ENCODE results near the gene RUFY4. TPM values are rescaled to one million over a fixed set of nuclear protein-coding genes. Genes with fewer than 3 reads are reported as not detected.
A peak's percentile ranks its signal among the peaks of the same experiment; 100 is the strongest.

The RUFY4 gene
- total and polyA plus RNA-seq, 9 of the 15 experiments (the other 6 are each of a cell fraction or from before 2014, with no cell fraction given) = not detected

DNA sequence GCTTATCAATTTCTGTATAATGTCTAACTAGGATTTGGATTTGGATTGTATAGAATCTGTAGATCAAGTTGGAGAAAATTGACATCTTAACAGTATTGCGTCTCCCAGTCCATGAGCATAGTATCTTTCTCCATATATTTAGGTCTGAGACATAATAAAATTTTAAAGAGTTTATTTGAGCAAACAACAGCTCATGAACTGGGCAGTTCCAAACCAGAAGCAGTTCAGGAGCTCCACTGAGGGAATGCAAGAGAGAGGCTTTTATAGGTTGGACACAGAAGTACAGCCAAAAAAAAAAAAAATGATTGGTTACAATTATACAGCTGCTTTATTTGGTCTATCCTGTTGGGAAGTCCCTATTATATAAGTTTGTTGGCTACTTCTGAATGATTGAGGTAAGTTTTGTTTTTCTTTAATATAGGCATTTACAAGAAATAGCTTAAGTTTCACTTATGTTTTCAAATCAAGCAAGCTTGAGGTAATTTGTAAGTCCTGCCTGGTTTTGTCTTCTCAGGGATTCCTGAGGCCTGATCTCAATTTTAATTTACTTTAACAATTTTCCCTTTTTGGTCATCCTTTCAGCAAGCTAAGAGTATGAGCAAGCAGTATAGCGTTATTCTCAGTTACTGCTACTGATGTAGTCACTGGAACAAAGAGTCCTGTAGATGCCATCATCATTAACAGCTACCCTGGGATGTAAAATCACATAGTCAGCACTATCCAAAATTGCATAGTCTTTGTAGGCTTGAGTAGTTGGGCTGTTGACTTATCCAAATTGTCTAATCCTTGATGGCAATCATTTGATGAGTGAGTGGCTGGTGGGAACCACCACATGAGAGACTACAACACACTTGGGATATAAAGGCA lies 27.5 kb upstream of the RUFY4 start (continued):
- TF ChIP-seq DMBX1 (CRISPR knock-in tag; IDR thresholded peaks at IDR 0.05; ENCODE audit: borderline replicate concordance) = no peak
- TF ChIP-seq, protein P1, sequence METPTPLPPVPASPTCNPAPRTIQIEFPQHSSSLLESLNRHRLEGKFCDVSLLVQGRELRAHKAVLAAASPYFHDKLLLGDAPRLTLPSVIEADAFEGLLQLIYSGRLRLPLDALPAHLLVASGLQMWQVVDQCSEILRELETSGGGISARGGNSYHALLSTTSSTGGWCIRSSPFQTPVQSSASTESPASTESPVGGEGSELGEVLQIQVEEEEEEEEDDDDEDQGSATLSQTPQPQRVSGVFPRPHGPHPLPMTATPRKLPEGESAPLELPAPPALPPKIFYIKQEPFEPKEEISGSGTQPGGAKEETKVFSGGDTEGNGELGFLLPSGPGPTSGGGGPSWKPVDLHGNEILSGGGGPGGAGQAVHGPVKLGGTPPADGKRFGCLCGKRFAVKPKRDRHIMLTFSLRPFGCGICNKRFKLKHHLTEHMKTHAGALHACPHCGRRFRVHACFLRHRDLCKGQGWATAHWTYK (CRISPR knock-in tag; IDR thresholded peaks at IDR 0.05) = no peak
- TF ChIP-seq XRCC5 (IDR thresholded peaks at IDR 0.05; ENCODE audit: low read depth, low read length) = no peak
- no peak for TF ChIP-seq PRMT5 (CRISPR knock-in tag; IDR thresholded peaks at IDR 0.05)
- TF ChIP-seq, protein P2, sequence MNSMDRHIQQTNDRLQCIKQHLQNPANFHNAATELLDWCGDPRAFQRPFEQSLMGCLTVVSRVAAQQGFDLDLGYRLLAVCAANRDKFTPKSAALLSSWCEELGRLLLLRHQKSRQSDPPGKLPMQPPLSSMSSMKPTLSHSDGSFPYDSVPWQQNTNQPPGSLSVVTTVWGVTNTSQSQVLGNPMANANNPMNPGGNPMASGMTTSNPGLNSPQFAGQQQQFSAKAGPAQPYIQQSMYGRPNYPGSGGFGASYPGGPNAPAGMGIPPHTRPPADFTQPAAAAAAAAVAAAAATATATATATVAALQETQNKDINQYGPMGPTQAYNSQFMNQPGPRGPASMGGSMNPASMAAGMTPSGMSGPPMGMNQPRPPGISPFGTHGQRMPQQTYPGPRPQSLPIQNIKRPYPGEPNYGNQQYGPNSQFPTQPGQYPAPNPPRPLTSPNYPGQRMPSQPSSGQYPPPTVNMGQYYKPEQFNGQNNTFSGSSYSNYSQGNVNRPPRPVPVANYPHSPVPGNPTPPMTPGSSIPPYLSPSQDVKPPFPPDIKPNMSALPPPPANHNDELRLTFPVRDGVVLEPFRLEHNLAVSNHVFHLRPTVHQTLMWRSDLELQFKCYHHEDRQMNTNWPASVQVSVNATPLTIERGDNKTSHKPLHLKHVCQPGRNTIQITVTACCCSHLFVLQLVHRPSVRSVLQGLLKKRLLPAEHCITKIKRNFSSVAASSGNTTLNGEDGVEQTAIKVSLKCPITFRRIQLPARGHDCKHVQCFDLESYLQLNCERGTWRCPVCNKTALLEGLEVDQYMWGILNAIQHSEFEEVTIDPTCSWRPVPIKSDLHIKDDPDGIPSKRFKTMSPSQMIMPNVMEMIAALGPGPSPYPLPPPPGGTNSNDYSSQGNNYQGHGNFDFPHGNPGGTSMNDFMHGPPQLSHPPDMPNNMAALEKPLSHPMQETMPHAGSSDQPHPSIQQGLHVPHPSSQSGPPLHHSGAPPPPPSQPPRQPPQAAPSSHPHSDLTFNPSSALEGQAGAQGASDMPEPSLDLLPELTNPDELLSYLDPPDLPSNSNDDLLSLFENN (IDR thresholded peaks at IDR 0.05; ENCODE audit: low read depth in 2 of 2, low read length in 2 of 2) = no peak
- no peak for TF ChIP-seq ZNF561 (CRISPR knock-in tag; conservative IDR thresholded peaks at IDR 0.05)
- TF ChIP-seq RBBP5 (IDR thresholded peaks at IDR 0.05; ENCODE audit: borderline replicate concordance, insufficient read depth, low read length, poor library complexity, severe bottlenecking) = no peak
- TF ChIP-seq ZFP30 (CRISPR knock-in tag; IDR thresholded peaks at IDR 0.05; ENCODE audit: borderline replicate concordance) = no peak
- no peak for TF ChIP-seq HDAC3 (IDR thresholded peaks at IDR 0.05; ENCODE audit: borderline replicate concordance, partially characterized antibody)
- 0 out of 2 replicates have a peak, but pooled peaks have one; percentile 19 for TF ChIP-seq MAFG (tag; conservative IDR thresholded peaks at IDR 0.05)
- no peak for TF ChIP-seq RBM39 (optimal IDR thresholded peaks at IDR 0.05; ENCODE audit: low read depth, low read length)
- TF ChIP-seq MAFF (IDR thresholded peaks at IDR 0.05; ENCODE audit: low read length) = peak; percentile 29; the same call in 1 of the 2 replicates
- TF ChIP-seq, protein P3, sequence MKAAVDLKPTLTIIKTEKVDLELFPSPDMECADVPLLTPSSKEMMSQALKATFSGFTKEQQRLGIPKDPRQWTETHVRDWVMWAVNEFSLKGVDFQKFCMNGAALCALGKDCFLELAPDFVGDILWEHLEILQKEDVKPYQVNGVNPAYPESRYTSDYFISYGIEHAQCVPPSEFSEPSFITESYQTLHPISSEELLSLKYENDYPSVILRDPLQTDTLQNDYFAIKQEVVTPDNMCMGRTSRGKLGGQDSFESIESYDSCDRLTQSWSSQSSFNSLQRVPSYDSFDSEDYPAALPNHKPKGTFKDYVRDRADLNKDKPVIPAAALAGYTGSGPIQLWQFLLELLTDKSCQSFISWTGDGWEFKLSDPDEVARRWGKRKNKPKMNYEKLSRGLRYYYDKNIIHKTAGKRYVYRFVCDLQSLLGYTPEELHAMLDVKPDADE (conservative IDR thresholded peaks at IDR 0.05; ENCODE audit: control insufficient read depth, low read depth, low read length) = no peak
- TF ChIP-seq, protein P4, sequence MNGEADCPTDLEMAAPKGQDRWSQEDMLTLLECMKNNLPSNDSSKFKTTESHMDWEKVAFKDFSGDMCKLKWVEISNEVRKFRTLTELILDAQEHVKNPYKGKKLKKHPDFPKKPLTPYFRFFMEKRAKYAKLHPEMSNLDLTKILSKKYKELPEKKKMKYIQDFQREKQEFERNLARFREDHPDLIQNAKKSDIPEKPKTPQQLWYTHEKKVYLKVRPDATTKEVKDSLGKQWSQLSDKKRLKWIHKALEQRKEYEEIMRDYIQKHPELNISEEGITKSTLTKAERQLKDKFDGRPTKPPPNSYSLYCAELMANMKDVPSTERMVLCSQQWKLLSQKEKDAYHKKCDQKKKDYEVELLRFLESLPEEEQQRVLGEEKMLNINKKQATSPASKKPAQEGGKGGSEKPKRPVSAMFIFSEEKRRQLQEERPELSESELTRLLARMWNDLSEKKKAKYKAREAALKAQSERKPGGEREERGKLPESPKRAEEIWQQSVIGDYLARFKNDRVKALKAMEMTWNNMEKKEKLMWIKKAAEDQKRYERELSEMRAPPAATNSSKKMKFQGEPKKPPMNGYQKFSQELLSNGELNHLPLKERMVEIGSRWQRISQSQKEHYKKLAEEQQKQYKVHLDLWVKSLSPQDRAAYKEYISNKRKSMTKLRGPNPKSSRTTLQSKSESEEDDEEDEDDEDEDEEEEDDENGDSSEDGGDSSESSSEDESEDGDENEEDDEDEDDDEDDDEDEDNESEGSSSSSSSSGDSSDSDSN (IDR thresholded peaks at IDR 0.05; ENCODE audit: borderline replicate concordance in 1 of 2, low read depth in 2 of 2, low read length in 2 of 2) = no peak
- TF ChIP-seq BACH1 (tag; IDR thresholded peaks at IDR 0.05) = no peak
- TF ChIP-seq, protein P5, sequence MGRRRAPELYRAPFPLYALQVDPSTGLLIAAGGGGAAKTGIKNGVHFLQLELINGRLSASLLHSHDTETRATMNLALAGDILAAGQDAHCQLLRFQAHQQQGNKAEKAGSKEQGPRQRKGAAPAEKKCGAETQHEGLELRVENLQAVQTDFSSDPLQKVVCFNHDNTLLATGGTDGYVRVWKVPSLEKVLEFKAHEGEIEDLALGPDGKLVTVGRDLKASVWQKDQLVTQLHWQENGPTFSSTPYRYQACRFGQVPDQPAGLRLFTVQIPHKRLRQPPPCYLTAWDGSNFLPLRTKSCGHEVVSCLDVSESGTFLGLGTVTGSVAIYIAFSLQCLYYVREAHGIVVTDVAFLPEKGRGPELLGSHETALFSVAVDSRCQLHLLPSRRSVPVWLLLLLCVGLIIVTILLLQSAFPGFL (CRISPR knock-in tag; IDR thresholded peaks at IDR 0.05) = no peak

Data from K562 (cell line).